ENCODE data around the gene PARD3.

DNA sequence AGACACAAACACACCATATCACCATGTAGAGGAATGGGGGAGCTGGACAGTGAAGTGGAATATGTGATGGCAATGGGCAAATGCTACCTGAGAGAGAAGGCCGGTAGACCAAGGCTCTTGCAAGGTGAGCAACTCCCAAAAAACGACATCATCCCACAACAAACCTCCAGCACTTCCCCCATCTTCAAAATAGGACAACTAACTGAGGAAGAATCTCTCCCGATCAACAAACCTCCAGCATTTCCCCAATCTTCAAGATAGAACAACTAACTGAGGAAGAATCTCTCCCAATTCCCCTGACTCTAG, 387.2 kb downstream of the PARD3 start:
- TF ChIP-seq, protein P1, sequence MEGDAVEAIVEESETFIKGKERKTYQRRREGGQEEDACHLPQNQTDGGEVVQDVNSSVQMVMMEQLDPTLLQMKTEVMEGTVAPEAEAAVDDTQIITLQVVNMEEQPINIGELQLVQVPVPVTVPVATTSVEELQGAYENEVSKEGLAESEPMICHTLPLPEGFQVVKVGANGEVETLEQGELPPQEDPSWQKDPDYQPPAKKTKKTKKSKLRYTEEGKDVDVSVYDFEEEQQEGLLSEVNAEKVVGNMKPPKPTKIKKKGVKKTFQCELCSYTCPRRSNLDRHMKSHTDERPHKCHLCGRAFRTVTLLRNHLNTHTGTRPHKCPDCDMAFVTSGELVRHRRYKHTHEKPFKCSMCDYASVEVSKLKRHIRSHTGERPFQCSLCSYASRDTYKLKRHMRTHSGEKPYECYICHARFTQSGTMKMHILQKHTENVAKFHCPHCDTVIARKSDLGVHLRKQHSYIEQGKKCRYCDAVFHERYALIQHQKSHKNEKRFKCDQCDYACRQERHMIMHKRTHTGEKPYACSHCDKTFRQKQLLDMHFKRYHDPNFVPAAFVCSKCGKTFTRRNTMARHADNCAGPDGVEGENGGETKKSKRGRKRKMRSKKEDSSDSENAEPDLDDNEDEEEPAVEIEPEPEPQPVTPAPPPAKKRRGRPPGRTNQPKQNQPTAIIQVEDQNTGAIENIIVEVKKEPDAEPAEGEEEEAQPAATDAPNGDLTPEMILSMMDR (IDR thresholded peaks at IDR 0.05), result no peak
- no peak for TF ChIP-seq POLR2A (IDR thresholded peaks at IDR 0.05)
